WERI-Rb-1 (cell line): Measurements from ENCODE around the gene DCTN3.
A peak's percentile ranks its signal among the peaks of the same experiment; 100 is the strongest.

Experiments used
- DNase-seq: peaks from one replicate; pipeline ENCODE4 v3.0.0-alpha.2; 2020
- H3K27ac ChIP-seq: fragments of 250-450 bp; sonication (Bioruptor Pico); 2 replicates; pipeline ENCODE4 v1.5.1; 2020; ENCODE audit warnings: mild to moderate bottlenecking, moderate library complexity
- H3K27me3 ChIP-seq: fragments of 250-450 bp; sonication (Bioruptor Pico); 2 replicates; pipeline ENCODE4 v1.5.1; 2021; ENCODE audit warnings: mild to moderate bottlenecking, low read depth, moderate library complexity; ENCODE audit not compliant: insufficient read depth, severe bottlenecking
- H3K36me3 ChIP-seq: fragments of 250-450 bp; sonication (Bioruptor Pico); 2 replicates; pipeline ENCODE4 v1.5.1; 2020; ENCODE audit warnings: mild to moderate bottlenecking, moderate library complexity
- H3K4me3 ChIP-seq: 2 replicates; pipeline ENCODE4 v1.5.1; 2011; ENCODE audit warnings: low read depth, mild to moderate bottlenecking, control low read depth, low read length
- H3K9me3 ChIP-seq: fragments of 250-450 bp; sonication (Bioruptor Pico); 2 replicates; pipeline ENCODE4 v1.5.1; 2021; ENCODE audit warnings: mild to moderate bottlenecking, moderate library complexity; ENCODE audit not compliant: severe bottlenecking
- TF ChIP-seq, protein P1 (sequence below): IDR thresholded peaks from 2 replicates; pipeline ENCODE4 v1.5.1; 2011; ENCODE audit warnings: low read depth, mild to moderate bottlenecking, control low read depth, inconsistent platforms, low read length

The DCTN3 gene

DNA sequence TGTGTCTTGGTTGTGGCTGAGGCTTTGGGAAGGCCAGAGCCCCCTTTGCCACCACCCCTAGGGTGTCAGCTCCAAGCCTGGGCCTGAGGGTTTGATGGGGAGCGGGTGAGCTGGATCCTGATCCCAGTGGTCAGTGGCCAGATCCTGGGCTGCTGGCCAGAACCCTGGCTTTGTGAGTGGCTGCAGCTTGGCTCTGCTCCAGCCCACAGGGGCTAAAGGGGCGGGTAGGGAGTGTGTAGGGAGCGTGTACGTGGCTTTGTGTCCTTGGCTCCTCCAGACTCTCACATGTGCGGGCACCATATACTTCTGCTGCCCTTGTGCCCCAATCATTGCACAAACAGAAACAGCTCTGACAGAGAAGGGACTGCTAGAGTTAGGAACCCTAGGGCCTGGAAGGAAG is 30.5 kb upstream of the DCTN3 start:
- TF ChIP-seq, protein P1, sequence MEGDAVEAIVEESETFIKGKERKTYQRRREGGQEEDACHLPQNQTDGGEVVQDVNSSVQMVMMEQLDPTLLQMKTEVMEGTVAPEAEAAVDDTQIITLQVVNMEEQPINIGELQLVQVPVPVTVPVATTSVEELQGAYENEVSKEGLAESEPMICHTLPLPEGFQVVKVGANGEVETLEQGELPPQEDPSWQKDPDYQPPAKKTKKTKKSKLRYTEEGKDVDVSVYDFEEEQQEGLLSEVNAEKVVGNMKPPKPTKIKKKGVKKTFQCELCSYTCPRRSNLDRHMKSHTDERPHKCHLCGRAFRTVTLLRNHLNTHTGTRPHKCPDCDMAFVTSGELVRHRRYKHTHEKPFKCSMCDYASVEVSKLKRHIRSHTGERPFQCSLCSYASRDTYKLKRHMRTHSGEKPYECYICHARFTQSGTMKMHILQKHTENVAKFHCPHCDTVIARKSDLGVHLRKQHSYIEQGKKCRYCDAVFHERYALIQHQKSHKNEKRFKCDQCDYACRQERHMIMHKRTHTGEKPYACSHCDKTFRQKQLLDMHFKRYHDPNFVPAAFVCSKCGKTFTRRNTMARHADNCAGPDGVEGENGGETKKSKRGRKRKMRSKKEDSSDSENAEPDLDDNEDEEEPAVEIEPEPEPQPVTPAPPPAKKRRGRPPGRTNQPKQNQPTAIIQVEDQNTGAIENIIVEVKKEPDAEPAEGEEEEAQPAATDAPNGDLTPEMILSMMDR, result no peak
- Histone ChIP-seq H3K27ac (no peak overlapping the region), H3K9me3 (no peaks in the 10 kb centered on the region), H3K36me3 (peaks cover 15% of the 10 kb centered on the region), H3K4me3 (no peak overlapping the region), H3K27me3 (no peaks in the 10 kb centered on the region)
- DNase-seq, result no peak

DNA sequence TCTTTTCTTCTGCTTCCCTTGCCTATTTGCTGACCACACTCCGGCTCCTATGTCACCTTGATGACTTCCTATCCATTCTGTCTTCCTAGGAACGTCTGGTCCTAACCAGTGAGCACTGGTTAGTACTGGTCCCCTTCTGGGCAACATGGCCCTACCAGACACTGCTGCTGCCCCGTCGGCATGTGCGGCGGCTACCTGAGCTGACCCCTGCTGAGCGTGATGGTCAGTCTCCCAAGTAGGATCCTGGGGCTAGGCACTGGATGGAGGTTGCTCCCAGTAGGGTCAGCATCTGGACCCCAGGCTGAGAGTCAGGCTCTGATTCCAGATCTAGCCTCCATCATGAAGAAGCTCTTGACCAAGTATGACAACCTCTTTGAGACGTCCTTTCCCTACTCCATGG is 28.4 kb upstream of the DCTN3 start:
- peaks cover 15% of the 10 kb centered on the region for H3K36me3 ChIP-seq
- no peaks in the 10 kb centered on the region for H3K9me3 ChIP-seq
- DNase-seq, result no peak
- H3K4me3 ChIP-seq, result no peak overlapping the region
- no peaks in the 10 kb centered on the region for H3K27me3 ChIP-seq
- TF ChIP-seq, protein P1, result no peak
- no peak overlapping the region for H3K27ac ChIP-seq

DNA sequence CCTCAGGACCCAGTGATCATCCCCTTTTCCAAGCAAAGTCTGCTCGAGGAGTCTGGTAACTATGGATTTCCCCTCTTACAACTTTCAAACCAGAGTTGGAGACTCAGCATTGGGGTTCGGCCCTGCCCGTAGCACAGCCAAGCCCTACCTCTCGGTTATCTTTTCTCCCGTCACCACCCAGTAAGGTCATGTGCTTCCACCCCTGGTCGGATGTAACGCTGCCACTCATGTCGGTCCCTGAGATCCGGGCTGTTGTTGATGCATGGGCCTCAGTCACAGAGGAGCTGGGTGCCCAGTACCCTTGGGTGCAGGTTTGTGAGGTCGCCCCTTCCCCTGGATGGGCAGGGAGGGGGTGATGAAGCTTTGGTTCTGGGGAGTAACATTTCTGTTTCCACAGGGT is 27.4 kb upstream of the DCTN3 start:
- no peaks in the 10 kb centered on the region for H3K27me3 ChIP-seq
- peaks cover 15% of the 10 kb centered on the region for H3K36me3 ChIP-seq
- no peak for DNase-seq
- peak overlapping the region; percentile 68 for H3K4me3 ChIP-seq
- H3K9me3 ChIP-seq, result no peaks in the 10 kb centered on the region
- no peak overlapping the region for H3K27ac ChIP-seq
- TF ChIP-seq, protein P1, result no peak

DNA sequence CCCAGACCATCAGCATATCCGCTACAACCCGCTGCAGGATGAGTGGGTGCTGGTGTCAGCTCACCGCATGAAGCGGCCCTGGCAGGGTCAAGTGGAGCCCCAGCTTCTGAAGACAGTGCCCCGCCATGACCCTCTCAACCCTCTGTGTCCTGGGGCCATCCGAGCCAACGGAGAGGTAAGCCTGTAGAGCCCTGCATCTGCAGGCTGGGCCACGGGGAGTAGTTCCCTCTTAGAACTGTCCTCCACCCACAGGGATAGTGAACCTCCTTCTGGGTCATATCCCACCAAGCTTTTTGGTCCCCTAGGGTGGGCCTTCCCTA is 26.7 kb upstream of the DCTN3 start:
- DNase-seq, result no peak
- H3K27ac ChIP-seq, result peak overlapping the region; percentile 69
- H3K36me3 ChIP-seq, result peaks cover 15% of the 10 kb centered on the region
- no peaks in the 10 kb centered on the region for H3K27me3 ChIP-seq
- TF ChIP-seq, protein P1, result no peak
- H3K9me3 ChIP-seq, result no peaks in the 10 kb centered on the region
- peak overlapping the region; percentile 68 for H3K4me3 ChIP-seq

DNA sequence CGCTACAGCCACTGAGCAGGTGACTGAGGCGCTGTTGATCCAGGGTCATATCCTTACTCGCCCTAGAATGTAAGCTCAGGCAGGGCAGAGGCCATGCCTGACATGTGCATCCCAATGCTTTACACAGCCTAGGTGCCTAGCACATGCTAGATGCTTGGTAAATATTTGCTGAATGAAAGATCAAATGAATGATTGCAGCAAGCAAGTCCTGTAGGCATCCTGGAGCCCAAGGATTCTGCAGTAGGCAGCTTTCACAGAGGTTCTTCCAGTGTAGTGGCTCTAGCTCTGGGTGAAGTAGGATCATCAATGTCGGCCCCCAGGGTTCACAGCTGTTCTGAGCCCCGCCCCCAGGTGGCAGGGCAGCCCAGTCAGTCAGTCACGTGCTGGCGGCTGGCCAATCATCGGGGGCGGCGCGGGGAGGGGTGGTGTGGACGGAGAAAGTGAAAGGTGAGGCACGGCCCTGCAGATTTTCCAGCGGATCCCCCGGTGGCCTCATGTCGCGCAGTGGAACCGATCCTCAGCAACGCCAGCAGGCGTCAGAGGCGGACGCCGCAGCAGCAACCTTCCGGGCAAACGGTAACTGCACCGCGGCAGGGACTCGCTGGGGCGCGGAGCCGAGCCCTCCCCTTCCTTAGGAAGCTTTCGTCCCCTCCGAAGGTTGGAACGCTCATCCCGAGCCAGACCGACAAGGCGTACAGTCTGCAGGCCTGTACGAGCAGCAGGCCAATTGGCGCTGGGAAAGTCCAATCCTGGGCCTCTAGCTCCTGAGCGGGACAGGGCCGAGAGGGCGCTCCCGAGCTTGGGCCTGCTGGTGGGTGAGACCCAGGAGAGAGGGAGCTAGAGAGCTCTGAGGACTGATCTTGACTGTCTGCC is 26.2 kb upstream of the DCTN3 start, which contains the start of gene GALT:
Gene GALT, plus strand, starts transcription at position 465 of the 873 bp plus-strand sequence. Its CDS starts 30 bp downstream, at position 495.
- peak; percentile 97 for DNase-seq
- Histone ChIP-seq H3K27me3 (no peaks in the 10 kb centered on the region), H3K27ac (peak within 1 kb of the TSS; percentile 69), H3K4me3 (peak within 1 kb of the TSS; percentile 68), H3K9me3 (no peaks in the 10 kb centered on the region), H3K36me3 (peaks cover 15% of the 10 kb centered on the region)
- TF ChIP-seq, protein P1, result peak; percentile 73
